ENCODE data around the gene CACNA1A.
"Not testable (repeated sequence)": the region's sequence is repeated elsewhere in the genome, so short reads cannot be mapped to it uniquely, and the experiment has no call there.

The CACNA1A gene

DNA sequence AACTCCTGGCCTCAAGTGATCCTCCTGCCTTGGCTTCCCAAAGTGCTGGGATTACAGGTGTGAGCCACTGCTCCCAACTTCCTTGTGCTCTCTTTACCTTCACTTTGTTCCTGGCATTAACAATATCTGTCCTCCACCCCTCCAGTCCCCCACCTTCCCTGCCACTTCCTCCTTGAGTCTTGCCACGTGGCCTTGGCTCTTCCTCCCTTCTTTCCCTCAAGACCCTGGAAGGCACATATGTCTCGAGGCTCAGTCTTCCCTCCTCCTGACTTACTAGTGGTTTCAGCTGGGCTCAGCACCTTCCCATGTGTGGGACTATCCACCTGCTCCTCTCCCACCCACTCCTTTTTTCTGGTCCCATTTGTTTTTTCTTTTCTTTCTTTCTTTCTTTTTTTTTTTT lies 285.4 kb downstream of the CACNA1A start:
- DNase-seq: no peak

DNA sequence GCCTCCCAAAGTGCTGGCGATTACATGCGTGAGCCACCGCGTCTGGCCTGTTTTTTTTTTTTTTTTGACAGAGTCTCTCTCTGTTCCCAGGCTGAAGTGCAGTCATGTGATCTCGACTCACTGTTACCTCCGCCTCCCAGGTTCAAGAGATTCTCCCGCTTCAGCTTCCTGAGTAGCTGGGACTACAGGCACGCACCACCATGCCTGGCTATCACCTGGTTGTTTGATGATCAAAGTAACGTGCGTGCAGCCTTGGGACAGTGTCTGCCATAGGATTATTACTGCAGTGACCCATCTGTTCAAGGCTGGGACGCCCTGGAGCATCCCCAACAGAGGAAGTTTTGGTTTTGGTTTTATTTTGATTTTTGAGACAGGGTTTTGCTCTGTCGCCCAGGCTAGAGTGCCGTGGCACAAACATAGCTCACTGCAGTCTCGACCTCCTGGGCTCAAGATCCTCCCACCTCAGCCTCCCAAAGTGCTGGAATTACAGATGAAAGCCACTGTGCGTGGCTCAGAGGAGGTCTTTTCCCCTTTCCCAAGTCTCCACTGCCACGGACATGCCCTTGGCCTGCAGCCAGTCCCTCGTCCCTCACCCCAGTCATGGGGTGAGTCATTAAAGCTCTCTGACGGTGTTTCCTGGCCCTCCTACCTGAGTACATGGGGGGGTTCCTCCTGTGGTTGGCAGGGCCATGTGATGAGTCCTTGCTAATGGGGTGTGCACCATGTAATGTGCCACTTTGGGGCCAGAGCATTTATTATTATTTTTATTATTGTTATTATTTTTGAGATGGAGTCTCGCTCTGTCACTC lies 290.5 kb downstream of the CACNA1A start:
- DNase-seq: no peak

DNA sequence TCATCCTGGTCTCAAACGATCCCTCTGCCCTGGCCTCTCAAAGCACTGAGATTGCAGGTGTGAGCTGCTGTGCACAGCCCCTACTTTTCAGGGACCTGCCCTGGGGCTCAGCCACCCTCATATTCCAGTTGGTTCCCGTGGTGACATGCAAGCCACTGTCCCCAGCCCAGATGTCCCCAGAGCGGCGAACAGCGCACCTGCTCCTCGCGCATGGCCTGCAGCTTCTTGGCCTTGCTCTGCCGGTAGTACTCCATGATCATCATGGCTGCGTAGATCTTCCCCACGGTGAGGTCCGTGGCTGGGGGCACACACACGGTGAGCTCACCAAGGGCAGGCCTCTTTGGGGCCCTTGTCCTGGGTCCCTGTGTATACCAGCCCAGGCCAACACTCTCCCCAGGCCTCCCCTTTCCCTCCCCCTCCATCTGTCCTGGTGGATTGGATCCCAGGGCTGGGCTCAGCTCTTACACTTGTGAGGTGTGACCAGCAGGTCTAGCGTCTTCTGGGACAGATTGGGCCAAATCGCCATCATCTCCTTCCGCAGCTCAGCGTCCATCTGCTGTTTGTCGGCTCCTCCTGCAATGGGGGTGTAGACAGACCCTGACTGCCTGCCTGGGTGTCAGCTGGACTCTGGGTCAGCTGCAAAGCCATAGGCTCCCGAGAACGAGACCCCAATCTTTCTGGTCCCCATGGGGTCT lies 292.1 kb downstream of the CACNA1A start:
- no peak for DNase-seq

DNA sequence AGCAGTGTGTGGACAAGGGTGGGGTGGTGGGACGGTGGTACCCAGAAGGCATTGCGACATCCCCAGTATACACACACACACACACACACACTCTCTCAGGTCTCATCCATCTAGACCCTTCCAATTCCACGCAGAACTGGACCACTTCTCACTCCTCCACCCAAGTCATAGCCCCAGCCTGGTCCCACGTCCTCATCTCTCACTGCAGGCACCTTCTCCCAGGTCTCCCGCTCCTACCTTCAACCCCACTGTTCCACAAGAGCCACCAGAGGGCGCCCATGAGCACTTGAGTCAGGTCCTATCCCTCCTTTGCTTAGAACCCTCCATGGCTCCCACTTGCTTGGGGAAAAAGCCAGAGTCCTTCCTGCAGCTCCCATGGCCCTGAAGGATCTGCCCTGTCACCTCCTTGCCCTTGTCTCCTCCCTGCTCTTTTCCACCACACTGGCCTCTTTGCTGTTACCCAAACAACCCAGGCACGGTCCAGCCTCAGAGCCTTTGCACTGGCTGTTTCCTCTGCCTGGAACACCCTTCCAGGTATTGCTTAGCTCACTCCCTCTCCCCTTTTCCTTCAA lies 293.4 kb downstream of the CACNA1A start:
- DNase-seq: no peak

DNA sequence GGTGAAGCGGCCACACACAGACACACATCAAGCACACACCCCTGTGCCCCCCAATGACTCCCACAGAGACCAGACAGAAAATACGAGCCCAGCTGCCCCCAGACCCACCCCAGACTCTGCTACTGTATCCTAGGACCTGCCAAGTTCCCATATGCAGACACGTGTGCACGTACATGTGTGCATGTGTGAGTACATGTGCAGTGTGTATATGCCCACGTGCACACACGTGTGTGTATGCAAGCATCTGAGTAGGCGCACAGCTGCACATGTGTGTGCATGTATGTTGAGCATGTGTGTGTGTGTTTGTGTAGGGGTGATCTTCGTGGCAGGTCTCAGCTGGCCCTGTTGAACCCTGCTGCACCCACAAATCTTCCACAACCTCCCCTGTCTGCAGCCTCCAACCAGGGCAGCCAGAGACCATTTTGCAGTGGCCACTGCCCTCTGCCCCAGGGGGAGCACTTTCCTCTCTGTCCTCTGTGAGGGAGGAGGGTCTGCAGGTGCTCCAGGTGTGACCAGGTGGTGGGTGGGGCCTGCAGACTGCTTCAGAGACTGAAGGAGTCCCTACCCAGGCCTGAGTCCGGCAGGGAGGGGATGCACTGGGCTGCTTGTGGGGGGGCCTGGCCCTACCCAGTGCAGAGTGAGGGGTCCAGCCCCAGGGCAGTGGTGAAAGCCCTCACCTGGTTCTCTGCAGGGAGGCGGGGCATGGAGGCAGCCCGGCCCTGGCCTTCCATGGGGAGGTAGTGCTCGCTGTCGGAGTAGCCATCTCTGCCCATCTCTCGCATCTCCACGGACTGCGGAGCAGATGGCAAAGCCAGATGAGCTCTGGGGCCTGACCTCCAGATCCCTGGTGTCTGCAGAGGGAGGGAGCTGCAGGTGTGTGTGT lies 294.6 kb downstream of the CACNA1A start:
- no peak for DNase-seq

DNA sequence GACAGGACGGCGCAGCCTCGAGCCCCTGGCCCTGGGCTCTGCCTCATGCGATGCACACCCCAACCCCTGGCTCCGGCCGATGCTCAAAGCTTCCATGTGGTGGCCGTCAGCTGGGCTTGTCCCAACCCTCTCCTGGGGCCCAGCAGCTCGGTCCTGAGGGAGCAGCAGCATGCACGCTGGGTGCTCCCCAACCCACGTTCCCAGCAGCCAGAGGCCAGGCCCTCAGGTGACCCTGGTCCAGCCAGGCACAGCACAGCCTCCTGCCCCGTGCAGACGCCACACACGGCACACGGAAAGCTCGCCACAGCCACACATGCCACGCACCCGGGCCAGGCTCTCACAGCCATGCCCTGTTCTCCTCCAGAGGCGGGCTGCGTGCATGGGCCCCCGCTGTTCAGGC lies 295.3 kb downstream of the CACNA1A start:
- no peak for DNase-seq

DNA sequence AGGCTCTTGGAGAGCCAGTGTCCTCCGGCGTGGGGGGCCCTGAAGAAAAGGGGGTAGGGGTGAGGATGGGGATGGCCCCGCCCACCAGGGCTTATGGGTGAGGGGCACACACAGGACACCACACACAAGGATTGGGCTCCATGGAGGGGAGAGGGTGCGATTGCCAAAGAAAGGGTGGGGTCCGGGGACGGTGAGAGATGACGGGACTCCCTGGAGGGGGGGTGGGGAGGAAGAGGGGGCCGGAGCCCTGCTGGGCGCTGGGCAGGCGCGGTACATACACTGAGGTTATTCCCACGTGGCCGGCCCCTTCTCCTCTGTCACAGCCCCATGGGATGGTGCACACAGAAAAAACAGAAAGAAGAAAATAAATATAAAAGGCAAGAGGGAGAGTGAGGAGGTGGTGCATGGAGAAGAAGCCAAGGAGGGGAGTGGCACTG lies 295.9 kb downstream of the CACNA1A start:
- DNase-seq: no peak

DNA sequence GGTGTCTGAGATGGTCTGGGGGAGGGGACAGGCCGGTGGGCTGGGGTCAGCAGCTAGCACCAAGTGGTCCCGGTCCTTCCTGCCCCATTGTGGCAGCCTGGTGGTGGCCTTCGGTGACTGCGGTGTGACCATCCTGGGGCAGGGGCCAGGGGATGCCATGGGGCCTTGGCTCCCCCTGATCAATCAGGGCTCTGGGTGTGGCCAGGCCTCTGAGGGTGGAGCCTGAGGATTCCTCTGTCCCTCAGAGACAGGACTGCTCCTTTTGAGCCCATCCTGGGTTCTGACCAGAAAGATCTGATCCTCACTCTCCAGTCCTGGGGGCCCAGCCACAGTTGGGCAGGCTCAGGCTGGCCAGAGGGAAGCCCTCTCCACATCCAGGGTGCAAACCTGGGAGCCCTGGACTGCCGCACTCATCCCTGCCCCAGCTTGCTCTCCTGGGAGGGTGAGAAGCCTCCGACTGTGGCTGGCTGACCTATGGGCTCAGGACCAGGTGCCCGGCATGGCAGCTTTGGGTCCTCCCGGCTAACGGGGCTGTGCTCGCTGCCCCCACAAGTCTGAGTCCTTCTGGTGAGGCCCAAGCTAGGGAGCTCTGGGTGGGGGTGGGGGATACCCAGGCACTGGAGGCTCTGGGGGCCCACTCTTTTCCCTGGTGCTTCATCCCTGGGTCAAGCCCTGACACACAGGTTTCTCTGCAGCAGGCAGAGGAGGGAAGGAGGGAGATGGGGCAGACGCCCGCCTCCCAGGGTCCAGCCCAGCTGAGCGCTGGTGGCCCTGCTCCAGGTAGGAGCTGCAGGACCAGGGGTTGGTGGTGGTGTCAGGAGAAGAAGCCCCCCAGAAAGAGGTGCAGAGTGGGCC lies 296.6 kb downstream of the CACNA1A start:
- no peak for DNase-seq

DNA sequence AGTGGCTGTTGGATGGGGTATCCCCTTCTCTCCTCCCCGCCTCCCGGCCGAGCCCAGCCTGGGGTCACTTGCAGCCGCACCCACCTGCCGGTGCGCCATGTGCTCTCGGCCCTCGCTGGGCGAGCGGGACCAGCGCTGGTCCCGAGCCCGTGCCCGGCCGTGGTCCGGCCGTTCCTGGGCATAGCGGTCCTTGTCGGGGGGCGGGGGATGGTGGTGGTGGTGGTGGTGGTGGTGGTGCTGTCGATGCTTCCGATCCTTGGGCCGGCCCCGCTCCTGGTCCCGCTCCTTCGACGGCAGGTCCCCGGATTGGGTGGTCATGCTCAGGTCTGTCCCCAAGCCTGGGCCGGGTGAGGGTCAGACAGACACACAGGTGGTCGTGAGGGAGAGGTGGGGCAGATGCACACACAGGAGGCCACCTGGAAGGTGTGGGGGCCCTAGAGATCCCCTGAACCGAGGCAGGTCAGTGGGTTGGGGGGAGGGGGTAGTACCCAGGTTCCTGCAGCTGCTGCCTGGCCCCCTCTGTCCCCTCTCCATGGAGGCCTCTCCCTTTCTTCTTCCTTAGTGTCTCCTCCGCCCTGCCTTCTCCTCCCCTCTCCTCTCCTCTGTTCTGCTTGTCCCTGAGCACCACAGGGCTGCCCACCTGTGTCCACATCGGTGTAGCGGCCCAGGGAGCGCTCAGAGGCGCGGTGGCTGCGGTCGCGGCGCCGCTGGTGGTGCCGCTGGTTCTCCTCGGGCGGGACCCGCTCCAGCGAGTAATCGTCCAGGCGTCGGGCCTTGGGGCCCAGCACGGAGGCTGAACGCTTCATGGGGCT lies 297.4 kb downstream of the CACNA1A start:
- DNase-seq: no peak

DNA sequence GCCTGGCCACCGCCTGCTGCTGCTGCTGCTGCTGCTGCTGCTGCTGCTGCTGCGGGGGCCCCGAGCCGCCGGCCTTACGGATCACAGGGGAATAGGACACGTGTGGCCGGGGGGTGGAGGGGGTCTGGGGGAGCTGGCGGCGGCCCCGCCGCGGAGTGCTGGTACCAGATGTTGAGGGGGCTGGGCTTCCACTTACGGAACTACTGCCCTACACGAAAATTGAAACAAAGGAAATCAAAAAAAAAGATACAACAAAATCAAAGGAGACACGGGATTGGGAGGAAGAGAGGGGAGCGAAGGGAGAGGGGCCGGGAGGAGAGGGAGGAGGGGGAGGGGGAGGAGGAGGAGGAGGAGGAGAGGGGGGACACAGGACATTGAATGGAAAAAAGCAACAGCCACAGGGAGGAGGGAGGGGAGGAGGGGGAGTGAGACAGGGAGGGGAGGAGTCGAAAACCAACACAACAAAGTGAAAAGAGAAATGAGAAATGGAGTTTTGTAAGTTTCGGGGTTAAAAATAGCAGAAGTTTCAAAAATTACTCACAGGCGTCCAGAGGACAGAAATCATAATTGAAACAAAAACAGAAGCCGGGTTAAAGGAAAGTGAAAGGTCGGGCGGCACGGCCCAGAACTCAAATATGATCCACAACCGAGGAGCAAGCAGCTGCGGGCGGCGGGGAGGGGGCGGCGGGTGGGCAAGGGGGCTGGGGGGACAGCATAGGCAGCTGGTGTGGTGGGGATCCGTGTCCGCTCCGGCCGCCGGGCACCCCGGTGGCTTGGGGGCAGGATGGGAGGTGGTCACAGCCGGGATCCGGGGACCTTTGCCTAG lies 298.2 kb downstream of the CACNA1A start:
- DNase-seq: peak; percentile 46

DNA sequence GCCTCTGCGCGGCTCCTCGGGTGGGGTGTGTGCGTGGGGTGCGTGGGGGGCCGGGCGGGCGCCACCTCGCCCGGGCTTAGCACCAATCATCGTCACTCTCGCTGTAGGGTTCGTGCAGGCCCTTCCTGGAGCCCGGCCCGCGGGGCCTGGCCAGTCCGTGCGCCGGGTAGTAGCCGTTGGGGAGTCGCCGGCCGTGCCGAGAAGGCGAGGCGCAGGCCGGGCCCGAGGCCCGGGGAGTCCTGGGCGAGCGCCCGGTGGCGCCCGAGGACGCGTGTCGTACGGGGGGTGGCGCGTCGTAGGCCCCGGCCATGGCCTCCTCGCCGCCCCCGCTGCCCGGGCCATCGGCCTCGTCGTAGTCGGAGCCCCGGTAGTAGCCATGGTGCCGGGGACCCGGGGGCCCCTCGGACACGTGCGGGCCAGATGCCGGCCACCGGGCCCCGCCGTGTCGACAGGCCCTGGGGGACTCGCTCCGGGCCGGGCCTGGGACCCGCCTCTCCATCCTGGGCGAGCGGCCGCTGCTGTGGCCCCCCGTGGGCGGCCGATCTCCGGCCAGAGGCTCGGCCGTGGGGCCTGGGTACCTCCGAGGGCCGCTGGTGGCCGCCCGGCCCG lies 298.9 kb downstream of the CACNA1A start:
- no peak for DNase-seq

DNA sequence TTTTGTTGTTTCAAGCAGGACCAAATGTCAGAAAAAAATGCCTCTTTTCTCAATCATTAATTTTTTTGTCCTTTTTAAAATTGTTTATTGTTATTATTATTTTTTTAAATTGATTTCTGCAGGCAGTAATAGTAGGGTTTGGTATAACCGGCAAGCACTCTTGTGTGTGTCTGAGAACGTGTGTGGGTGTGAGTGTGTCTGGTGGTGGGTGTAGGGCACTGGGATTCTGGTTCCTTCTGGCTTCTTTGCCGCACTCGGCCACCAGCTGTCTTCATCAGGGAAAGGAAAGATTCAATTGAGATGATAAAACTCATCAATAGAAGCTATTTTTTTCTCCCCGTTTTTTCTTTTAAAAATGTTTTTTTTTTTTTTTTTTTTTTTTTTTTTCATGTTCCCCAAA lies 299.7 kb downstream of the CACNA1A start:
- no peak for DNase-seq

DNA sequence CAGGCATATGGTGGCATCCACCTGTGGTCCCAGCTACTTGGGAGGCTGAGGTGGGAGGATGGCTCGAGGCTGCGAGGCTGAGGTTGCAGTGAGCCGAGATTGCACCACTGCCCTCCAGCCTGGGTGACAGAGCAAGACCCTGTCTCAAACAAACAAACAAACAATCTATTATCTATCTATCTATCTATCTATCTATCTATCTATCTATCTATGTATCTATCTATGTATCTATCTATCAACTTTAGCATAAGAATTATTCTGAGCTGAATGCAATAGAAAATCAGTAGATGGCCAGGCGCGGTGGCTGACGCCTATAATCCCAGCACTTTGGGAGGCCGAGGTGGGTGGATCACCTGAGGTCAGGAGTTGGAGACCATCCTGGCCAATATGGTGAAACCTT lies 304.2 kb downstream of the CACNA1A start:
- DNase-seq: not testable (repeated sequence)

DNA sequence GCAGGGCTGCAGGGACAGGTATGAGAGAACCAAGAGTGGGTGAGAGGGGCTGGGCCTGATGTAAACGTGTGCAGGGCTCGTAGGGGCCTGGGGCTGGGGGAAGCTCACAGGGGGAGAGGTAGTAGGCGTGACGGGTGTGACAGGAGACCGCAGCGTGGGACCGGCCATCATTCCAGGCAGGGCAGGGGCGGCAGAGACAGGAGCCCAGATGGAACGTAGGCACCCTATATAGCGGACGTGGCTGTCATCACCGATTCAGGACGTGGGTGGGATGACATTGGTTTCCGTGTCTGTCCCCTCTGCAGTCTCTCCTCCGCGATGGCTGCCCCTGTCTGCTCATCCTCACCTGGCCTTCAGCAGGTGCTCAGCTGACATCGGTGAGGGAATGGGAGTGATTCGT lies 307.6 kb downstream of the CACNA1A start:
- DNase-seq: no peak

DNA sequence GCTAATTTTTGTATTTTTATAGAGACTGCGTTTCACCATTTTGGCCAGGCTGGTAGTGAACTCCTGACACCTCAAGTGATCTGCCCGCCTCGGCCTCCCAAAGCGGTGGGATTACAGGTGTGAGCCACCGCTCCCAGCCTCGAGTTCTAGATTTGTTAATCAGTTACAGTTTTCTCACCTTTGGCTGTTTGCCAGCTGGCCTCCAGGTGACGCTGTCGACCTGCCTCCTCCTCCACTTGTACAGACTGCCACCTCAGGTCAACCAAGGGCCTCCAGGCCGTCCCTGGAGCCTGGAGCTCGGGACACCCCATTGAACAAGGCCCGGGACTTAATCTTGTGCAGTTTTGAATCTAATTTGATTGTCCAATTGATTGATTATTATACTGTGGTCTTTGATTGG lies 310.6 kb downstream of the CACNA1A start:
- no peak for DNase-seq

DNA sequence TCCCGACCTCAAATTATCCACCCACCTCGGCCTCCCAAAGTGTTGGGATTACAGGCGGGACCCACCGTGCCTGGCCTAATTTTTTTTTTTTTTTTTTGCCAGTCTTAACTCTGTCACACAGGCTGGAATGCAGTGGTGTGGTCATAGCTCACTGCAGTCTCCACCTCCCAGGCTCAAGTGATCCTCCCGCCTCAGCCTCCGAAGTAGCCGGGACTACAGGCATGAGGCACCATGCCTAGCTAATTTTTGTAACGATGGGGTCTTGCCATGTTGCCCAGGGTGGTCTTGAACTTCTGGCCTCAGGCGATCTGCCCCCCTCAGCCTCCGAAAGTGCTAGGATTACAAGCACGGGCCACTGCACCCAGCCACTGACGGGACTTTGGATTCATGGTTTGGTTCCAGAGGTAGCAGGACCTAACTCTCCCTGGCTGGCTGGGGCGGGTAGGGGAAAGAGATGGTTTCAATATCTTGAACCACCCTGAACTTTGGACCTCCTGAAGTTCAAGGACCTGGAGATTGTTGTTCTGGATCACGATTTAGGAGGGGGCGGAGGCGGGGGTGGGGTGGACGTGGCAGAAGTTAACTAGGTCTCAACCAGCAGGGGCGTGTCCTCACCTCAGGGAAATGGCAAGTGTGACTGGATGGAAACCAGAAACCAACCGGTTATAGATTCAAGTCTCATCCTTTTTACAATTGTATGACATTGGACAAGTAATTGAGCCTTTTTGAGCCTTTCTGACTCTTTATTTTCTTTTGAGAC lies 315.3 kb downstream of the CACNA1A start:
- DNase-seq: no peak

DNA sequence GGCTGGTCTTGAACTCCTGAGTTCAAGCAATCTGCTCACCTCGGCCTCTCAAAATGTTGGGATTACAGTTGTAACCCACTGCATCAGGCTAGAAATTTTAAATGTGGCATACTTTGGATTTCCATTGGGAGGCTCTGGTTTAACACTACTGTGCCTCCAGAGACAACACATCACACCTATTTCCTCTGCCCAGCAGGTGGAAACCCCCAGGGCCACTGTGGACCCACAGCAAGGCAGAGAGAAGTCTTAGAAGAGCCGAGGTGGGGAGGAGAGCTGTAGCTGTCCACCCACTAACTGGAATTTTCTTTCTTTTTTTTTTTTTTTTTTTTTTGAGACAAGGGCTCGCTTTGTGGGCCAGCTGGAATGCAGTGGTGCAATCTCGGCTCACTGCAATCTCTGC lies 316.7 kb downstream of the CACNA1A start:
- no peak for DNase-seq

DNA sequence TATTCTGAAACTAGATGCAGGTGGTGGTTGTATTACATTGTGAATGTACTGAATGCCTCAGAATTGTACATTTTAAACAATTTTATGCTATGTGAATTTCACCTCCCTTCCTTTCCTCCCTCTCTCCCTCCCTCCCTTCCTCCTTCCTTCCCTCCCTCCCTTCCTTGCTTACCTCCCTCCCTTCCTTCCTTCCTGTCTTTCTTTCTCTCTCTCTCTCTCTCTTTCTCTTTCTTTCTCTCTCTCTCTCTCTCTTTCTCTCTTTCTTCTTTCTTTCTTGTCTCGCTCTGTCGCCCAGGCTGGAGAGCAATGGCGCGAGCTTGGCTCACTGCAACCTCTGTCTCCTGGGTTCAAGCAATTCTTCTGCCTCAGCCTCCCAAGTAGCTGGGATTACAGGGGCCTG lies 318.9 kb downstream of the CACNA1A start:
- no peak for DNase-seq

DNA sequence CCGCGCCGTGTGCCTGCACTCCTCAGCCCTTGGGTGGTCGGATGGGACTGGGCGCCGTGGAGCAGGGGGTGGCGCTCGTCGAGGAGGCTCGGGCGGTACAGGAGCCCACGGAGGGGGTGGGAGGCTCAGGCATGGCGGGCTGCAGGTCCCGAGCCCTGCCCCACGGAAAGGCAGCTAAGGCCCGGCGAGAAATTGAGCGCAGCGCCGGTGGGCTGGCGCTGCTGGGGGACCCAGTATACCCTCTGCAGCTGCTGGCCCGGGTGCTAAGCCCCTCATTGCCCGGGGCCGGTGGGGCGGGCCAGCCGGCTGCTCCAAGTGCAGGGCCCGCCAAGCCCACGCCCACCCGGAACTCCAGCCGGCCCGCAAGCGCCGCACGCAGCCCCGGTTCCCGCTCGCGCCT lies 319.6 kb downstream of the CACNA1A start:
- DNase-seq: not testable (repeated sequence)
